GM21526 (cell line): ENCODE data around the gene CHFR.
"Not testable (repeated sequence)": the region's sequence is repeated elsewhere in the genome, so short reads cannot be mapped to it uniquely, and the experiment has no call there.

Source experiments
- ATAC-seq: cut with Tn5 transposase; IDR thresholded peaks from one replicate; pipeline ENCODE4 v1.9.1; 2021; ENCODE audit warnings: moderate library complexity; ENCODE audit not compliant: unreplicated experiment, low FRiP score

Gene CHFR

GRCh38 chr12:132842449-132843045 is 44.9 kb downstream of the CHFR start:
- ATAC-seq: no peak

GRCh38 chr12:132841151-132841550 is 46.3 kb downstream of the CHFR start:
- ATAC-seq: no peak

- ATAC-seq: no peak
Observed at GRCh38 chr12:132840536-132840935, 46.9 kb downstream of the CHFR start.

- no peak for ATAC-seq
Observed at GRCh38 chr12:132839558-132840235, 47.7 kb downstream of the CHFR start.

- no peak for ATAC-seq
Observed at GRCh38 chr12:132838410-132839080, 48.9 kb downstream of the CHFR start.

- ATAC-seq: no peak
Observed at GRCh38 chr12:132837693-132838409, 49.6 kb downstream of the CHFR start.

GRCh38 chr12:132836795-132837331 is 50.5 kb downstream of the CHFR start:
- no peak for ATAC-seq

GRCh38 chr12:132836230-132836629 is 51.2 kb downstream of the CHFR start:
- not testable (repeated sequence) for ATAC-seq

- ATAC-seq: no peak
Observed at GRCh38 chr12:132835076-132836025, 52.1 kb downstream of the CHFR start.

GRCh38 chr12:132834181-132834711 is 53.2 kb downstream of the CHFR start:
- ATAC-seq: no peak

GRCh38 chr12:132833341-132833740 is 54.1 kb downstream of the CHFR start:
- no peak for ATAC-seq

- ATAC-seq: no peak
Observed at GRCh38 chr12:132831771-132832170, 55.6 kb downstream of the CHFR start.

GRCh38 chr12:132828706-132829534 is 58.5 kb downstream of the CHFR start, which contains the start of gene GOLGA3:
GOLGA3 (minus strand) TSS chr12:132828869; CDS start chr12:132822128, 6,741 bp downstream.
- peak; percentile 85 for ATAC-seq

GRCh38 chr12:132827763-132828703 is 59.4 kb downstream of the CHFR start:
- ATAC-seq: peak; percentile 16

- no peak for ATAC-seq
Observed at GRCh38 chr12:132825861-132826260, 61.5 kb downstream of the CHFR start.

GRCh38 chr12:132825089-132825488 is 62.3 kb downstream of the CHFR start:
- no peak for ATAC-seq

- no peak for ATAC-seq
Observed at GRCh38 chr12:132824053-132824452, 63.4 kb downstream of the CHFR start.
